Hepatocyte (in vitro differentiated cells): ENCODE measurements around the gene CDH12. TPM values are rescaled to one million over a fixed set of nuclear protein-coding genes. Genes with fewer than 3 reads are reported as not detected.

Experiments used
- DNase-seq: peaks from one replicate; pipeline ENCODE4 v3.0.0-alpha.2; 2016; ENCODE audit warnings: low spot score
- H2AFZ ChIP-seq: fragments of 200-600 bp; sonication (generic); 2 replicates; pipeline ENCODE4 v1.6.0; 2016; ENCODE audit warnings: antibody characterized with exemption, mild to moderate bottlenecking
- H3K27ac ChIP-seq: fragments of 200-600 bp; sonication (generic); 2 replicates; pipeline ENCODE4 v1.5.1; 2016; ENCODE audit warnings: mild to moderate bottlenecking
- H3K27me3 ChIP-seq: fragments of 200-600 bp; sonication (generic); 2 replicates; pipeline ENCODE4 v1.6.1; 2016
- H3K36me3 ChIP-seq: fragments of 200-600 bp; sonication (generic); replicated peaks from 2 replicates; pipeline ENCODE4 v1.5.1; 2016; ENCODE audit warnings: low read depth; ENCODE audit not compliant: insufficient read depth
- H3K4me1 ChIP-seq: fragments of 200-600 bp; sonication (generic); 2 replicates; pipeline ENCODE4 v1.5.1; 2016; ENCODE audit warnings: mild to moderate bottlenecking, moderate library complexity; ENCODE audit not compliant: insufficient read depth
- H3K4me2 ChIP-seq: fragments of 200-600 bp; sonication (generic); 2 replicates; pipeline ENCODE4 v1.6.0; 2016
- H3K4me3 ChIP-seq: fragments of 200-600 bp; sonication (generic); 2 replicates; pipeline ENCODE4 v1.5.1; 2016; ENCODE audit warnings: mild to moderate bottlenecking
- H3K79me2 ChIP-seq: fragments of 200-600 bp; sonication (generic); 2 replicates; pipeline ENCODE4 v1.6.0; 2017; ENCODE audit warnings: mild to moderate bottlenecking
- H3K9me2 ChIP-seq: fragments of 200-600 bp; sonication (generic); replicated peaks from 2 replicates; pipeline ENCODE4 v1.6.0; 2017; ENCODE audit warnings: mild to moderate bottlenecking; ENCODE audit not compliant: insufficient read depth
- H3K9me3 ChIP-seq: fragments of 200-600 bp; sonication (generic); 2 replicates; pipeline ENCODE4 v1.5.1; 2016; ENCODE audit warnings: low read depth, mild to moderate bottlenecking
- H4K20me1 ChIP-seq: fragments of 200-600 bp; sonication (generic); 2 replicates; pipeline ENCODE4 v1.6.0; 2016; ENCODE audit warnings: mild to moderate bottlenecking; ENCODE audit not compliant: insufficient read depth, poor library complexity, severe bottlenecking
- CTCF ChIP-seq: fragments of 200-600 bp; sonication (generic); IDR thresholded peaks from 2 replicates; pipeline ENCODE4 v1.5.1; 2016; ENCODE audit warnings: antibody characterized with exemption, mild to moderate bottlenecking; ENCODE audit not compliant: poor library complexity
- EZH2 ChIP-seq: fragments of 200-600 bp; sonication (generic); IDR thresholded peaks from 2 replicates; pipeline ENCODE4 v1.6.1; 2016; ENCODE audit warnings: antibody characterized with exemption, mild to moderate bottlenecking, borderline replicate concordance
- EZH2phosphoT487 ChIP-seq: fragments of 200-600 bp; sonication (generic); IDR thresholded peaks from one replicate; pipeline ENCODE4 v1.6.1; 2018; ENCODE audit warnings: antibody characterized with exemption, mild to moderate bottlenecking, low read depth, moderate library complexity; ENCODE audit not compliant: unreplicated experiment, severe bottlenecking
- WGBS: methylation state at CpG from one replicate; pipeline ENCODE4 v1.1.6; 2016; ENCODE audit warnings: low lambda C conversion rate; ENCODE audit errors: missing lambda C conversion rate; 5-methylcytosine and 5-hydroxymethylcytosine counted together
- polyA plus RNA-seq: library from polyadenylated mRNA; unstranded; fragments of >200 nt; fragmentation: Nextera tagmentation; extraction: Ambion mirVana; gene quantifications from 2 replicates; pipeline ENCODE4 v1.2.1, GENCODE V29; 2016
- total RNA-seq: library from RNA; depleted of rRNA; stranded (reverse); fragments of >200 nt; gene quantifications from 2 replicates; pipeline ENCODE4 v1.2.3, GENCODE V29; 2014

CDH12 gene
- total and polyA plus RNA-seq, 2 experiments from 2014 or later = 15.4 to 44.5 TPM

- H3K9me3 ChIP-seq = no peaks in the 10 kb centered on the region
- no peaks in the 10 kb centered on the region for H3K27me3 ChIP-seq
- no peak overlapping the region for H3K4me2 ChIP-seq
- TF ChIP-seq EZH2phosphoT487 = no peak
- no peak for TF ChIP-seq EZH2
- TF ChIP-seq CTCF = no peak
- 91% methylated on average over 1 of the region's 1 CpG for WGBS
- no peaks in the 10 kb centered on the region for H3K4me1 ChIP-seq
- DNase-seq = no peak
- no peak overlapping the region for H2AFZ ChIP-seq
- H3K4me3 ChIP-seq = no peak overlapping the region
- no peaks in the 10 kb centered on the region for H3K9me2 ChIP-seq
- H3K79me2 ChIP-seq = no peaks in the 10 kb centered on the region
- H3K27ac ChIP-seq = no peak overlapping the region
- no peaks in the 10 kb centered on the region for H3K36me3 ChIP-seq
- H4K20me1 ChIP-seq = no peaks in the 10 kb centered on the region
Observed at GRCh38 chr5:21844960-21845359, 1008.2 kb downstream of the CDH12 start.

- no peaks in the 10 kb centered on the region for H3K4me1 ChIP-seq
- no peak overlapping the region for H3K27ac ChIP-seq
- H2AFZ ChIP-seq = no peak overlapping the region
- no peaks in the 10 kb centered on the region for H3K27me3 ChIP-seq
- no peaks in the 10 kb centered on the region for H3K79me2 ChIP-seq
- peak; percentile 46 for DNase-seq
- TF ChIP-seq EZH2phosphoT487 (peak; percentile 67), CTCF (no peak)
- no peaks in the 10 kb centered on the region for H4K20me1 ChIP-seq
- H3K9me2 ChIP-seq = no peaks in the 10 kb centered on the region
- no peaks in the 10 kb centered on the region for H3K36me3 ChIP-seq
- H3K4me3 ChIP-seq = no peak overlapping the region
- H3K4me2 ChIP-seq = no peak overlapping the region
- no peaks in the 10 kb centered on the region for H3K9me3 ChIP-seq
Observed at GRCh38 chr5:21834863-21835262, 1018.3 kb downstream of the CDH12 start.

GRCh38 chr5:21831145-21831787, 1021.9 kb downstream of the CDH12 start:
- 86% methylated on average over 6 of the region's 6 CpGs for WGBS
- Histone ChIP-seq H3K4me2 (no peak overlapping the region), H3K4me1 (no peaks in the 10 kb centered on the region), H3K79me2 (no peaks in the 10 kb centered on the region), H3K4me3 (no peak overlapping the region), H3K36me3 (no peaks in the 10 kb centered on the region), H3K9me3 (no peaks in the 10 kb centered on the region), H3K27ac (no peak overlapping the region), H3K9me2 (no peaks in the 10 kb centered on the region), H2AFZ (no peak overlapping the region), H3K27me3 (no peaks in the 10 kb centered on the region), H4K20me1 (no peaks in the 10 kb centered on the region)
- no peak for DNase-seq
- no peak for TF ChIP-seq EZH2phosphoT487
- no peak for TF ChIP-seq EZH2
- TF ChIP-seq CTCF = no peak

GRCh38 chr5:21826884-21827283, 1026.3 kb downstream of the CDH12 start:
- Histone ChIP-seq H3K79me2 (no peaks in the 10 kb centered on the region), H3K4me1 (no peaks in the 10 kb centered on the region), H3K27ac (no peak overlapping the region), H3K9me2 (no peaks in the 10 kb centered on the region), H3K36me3 (no peaks in the 10 kb centered on the region), H3K4me3 (no peak overlapping the region), H3K27me3 (no peaks in the 10 kb centered on the region), H3K4me2 (no peak overlapping the region), H2AFZ (no peak overlapping the region), H4K20me1 (no peaks in the 10 kb centered on the region), H3K9me3 (no peaks in the 10 kb centered on the region)
- 88% methylated on average over 1 of the region's 1 CpG for WGBS
- no peak for DNase-seq
- TF ChIP-seq EZH2phosphoT487 (no peak), EZH2 (no peak), CTCF (no peak)
